Glomerular visceral epithelial cell (primary cell): Measurements from ENCODE around the gene CHST4.
"Not testable (repeated sequence)": the region's sequence is repeated elsewhere in the genome, so short reads cannot be mapped to it uniquely, and the experiment has no call there.

Experiments
- DNase-seq: peaks from one replicate; pipeline ENCODE4 v3.0.0-alpha.2; 2016; ENCODE audit errors: extremely low spot score

CHST4 gene

GRCh38 chr16:71526111-71526631, at the start of gene CHST4:
CHST4 (plus strand) TSS chr16:71526426; CDS start chr16:71536678, 10,252 bp downstream.
- DNase-seq, result no peak

- DNase-seq, result no peak
Measured at GRCh38 chr16:71476457-71477124, 49.6 kb upstream of the CHST4 start.

GRCh38 chr16:71479420-71479819, 46.8 kb upstream of the CHST4 start:
- DNase-seq, result no peak

DNA sequence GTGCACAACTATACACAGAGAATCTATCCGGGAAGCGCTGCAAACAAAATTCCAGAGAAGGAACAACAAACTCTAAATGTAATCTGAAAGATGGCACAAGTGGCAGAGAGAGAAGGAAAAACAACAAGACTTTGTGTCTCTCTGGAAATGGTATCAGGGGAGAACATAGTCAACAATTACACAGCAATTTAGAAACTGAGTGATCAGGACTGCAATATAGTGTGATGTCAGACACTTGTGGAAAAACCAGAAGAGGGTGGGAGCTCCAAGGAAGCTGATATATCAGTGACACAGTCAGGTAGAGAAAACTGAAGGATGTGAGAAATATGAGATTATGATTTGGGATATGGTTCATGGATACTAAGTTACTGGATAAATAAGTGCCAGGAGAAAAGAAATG, 45.3 kb upstream of the CHST4 start:
- DNase-seq, result no peak

DNA sequence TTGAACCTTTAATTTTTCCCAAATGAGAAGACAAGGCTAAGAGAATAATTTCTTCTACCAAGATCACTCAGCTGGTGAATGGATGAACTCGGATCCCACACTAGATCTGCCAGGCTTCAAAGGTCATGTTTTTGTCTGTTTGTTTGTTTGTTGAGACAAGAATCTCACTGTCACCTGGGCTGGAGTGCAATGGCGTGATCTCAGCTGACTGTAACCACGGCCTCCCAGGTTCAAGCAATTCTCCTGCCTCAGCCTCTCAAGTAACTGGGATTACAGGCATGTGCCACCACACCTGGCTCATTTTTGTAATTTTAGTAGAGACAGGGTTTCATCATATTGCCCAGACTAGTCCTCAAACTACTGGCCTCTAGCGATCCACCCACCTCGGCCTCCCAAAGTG, 43.7 kb upstream of the CHST4 start:
- no peak for DNase-seq

- DNase-seq, result peak; percentile 85
Measured at GRCh38 chr16:71484006-71484893, 42.0 kb upstream of the CHST4 start.

GRCh38 chr16:71489122-71489521, 37.1 kb upstream of the CHST4 start, which contains the start of gene ZNF19:
ZNF19 (minus strand) TSS chr16:71489324; CDS start chr16:71482114, 7,210 bp downstream.
- DNase-seq, result no peak

DNA sequence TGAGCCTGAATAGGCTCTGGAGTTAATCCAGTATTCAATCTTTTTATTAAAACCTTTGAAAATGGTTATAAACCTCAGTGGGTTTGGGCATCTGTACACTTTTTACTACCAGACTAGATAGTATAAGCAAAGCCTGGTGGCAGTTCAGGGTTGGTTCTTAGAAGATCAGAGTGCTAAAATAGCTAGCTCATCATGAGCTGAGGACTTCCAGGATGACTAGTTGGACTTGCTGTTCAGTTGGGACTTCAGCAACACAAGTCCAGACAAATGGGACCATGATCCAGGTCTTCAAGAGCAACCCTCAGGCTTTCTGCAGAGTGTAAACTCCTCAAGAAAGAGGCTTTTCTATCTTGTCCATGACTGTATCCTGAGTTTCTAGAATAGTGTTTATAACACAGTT, 35.9 kb upstream of the CHST4 start:
- no peak for DNase-seq

DNA sequence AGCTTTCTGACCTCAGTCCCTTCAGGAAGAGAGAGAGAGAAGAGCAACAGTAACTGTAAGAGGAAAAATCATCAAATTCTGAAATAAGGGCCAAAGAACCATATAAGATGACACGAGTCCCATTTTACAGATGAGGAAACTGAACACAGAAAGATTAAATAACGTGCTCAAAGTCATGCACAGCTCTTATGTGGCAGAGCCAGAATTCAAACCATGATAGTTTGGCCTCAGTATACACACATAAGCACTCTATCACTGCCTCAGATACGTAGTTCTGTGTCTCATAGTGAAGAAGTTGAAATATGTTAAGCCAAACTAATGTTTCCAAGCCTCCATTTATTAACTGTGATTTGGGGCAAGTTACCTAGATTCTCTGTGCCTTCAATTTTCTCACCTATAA, 35.2 kb upstream of the CHST4 start:
- DNase-seq, result no peak

DNA sequence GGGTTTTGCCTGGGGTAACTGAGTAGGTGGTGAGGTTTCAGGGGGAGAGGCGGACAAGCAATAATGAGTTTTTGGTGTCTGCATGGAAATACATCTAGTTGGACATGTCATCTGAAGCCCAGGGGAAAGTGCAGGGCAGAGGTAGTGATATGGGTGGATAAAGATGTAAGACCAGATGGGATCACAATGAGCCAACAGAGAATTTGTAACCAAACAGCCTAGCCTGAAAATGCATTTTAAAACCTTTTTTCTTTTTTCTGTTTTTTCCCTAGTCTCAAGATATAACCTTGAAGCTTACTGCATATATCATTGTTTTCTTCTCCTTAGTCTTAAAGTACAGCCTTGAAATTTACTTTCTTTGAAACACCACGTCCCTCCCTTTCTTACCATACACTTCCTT, 33.4 kb upstream of the CHST4 start:
- DNase-seq, result no peak

- DNase-seq, result no peak
Measured at GRCh38 chr16:71493213-71493612, 33.0 kb upstream of the CHST4 start.

DNA sequence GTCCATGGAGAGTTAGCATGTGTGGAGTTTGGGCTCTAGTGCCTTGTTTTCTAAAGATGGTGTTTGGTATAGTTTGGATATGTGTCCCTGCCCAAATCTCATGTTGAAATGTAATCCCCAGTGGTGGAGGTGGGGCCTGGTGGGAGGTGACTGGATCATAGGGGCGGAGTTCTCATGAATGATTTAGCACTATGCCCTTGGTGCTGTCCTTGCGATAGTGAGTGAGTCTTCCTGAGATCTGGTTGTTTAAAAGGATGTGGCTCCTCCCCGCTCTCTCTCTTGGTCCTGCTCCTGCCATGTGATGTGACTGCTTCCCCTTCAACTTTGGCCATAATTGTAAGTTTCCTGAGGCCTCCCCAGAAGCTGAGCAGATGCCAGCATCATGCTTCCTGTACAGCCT, 28.2 kb upstream of the CHST4 start:
- no peak for DNase-seq

GRCh38 chr16:71499775-71500364, 26.4 kb upstream of the CHST4 start:
- peak; percentile 57 for DNase-seq

DNA sequence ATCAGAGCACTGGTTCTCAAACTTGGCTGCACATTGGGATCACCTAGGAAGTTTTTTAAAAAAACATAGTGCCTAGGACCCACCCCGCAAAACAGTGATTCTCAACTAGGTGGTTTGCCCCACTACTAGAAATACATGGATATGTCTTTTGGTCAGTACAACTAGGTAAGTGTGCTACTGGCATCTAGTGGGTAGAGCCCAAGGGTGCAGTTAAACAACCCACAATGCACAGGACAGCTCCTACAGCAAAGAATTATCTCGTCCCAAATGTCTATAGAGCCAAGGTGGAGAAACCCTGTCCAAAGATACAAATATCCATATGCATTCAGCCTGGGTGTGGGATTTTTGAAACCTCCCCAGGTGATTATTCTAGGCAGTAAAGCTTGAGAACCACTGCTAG, 25.3 kb upstream of the CHST4 start:
- DNase-seq, result no peak

- no peak for DNase-seq
Measured at GRCh38 chr16:71501547-71501946, 24.7 kb upstream of the CHST4 start.

GRCh38 chr16:71504051-71504450, 22.2 kb upstream of the CHST4 start:
- not testable (repeated sequence) for DNase-seq

- no peak for DNase-seq
Measured at GRCh38 chr16:71504901-71505300, 21.3 kb upstream of the CHST4 start.

DNA sequence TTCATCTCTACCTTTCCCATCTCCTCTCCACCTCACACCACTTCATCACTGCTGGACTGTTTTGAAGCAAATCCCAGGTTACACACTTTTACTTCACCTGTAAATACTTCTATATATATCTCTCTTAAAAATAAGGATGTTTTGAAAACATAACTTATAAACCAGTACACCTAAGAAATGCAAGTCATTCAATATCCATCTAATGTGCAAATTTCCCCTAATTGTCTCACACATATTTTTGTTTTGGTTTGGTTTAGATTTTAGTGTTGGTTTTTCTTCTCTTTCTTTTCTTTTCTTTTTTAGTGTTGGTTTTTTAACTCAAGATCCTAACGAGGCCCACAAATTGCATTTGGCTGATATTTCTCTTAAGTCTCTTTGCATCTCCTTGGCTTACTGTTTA, 19.2 kb upstream of the CHST4 start:
- DNase-seq, result no peak

DNA sequence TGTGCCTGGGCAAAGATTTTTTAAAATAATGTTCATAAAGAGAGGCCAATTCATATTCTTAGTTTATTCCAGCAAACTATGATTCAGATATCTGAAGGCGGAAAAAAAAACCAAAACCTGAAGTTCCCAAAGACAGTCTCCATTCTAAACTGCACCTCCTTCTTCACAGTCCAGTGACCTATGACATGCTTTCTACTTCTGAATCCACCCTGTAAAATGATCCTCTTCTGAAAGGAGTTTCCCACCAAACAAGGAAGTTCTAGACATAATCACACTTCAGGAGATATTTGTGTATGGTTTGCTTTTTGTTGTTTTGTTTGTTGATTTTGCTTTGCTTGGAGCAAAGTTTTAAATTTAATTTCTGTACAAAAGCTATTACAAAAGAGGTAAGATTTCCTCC, 12.9 kb upstream of the CHST4 start:
- no peak for DNase-seq

GRCh38 chr16:71514476-71514875, 11.8 kb upstream of the CHST4 start:
- DNase-seq, result no peak

DNA sequence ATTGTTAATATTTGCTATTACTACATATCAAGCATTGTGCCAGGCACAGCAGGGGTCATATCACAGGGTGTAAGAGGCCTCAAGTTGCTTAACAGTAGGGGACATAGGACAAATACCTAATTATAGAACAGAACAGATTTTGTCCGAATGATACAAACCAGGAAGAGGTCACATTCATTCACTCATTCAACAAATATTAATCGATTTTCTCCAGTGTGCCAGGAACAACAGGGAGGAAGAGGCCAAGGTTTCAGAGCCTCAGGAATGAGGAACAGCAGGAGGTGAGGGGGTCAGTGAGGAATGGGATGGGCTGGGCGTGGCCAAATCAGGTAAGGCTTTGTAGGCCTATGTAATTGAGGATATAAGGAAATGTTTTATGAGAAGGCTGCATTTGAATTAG, 11.2 kb upstream of the CHST4 start:
- DNase-seq, result no peak

GRCh38 chr16:71520550-71520949, 5.7 kb upstream of the CHST4 start:
- DNase-seq, result no peak
